Natural killer cell treated with Interleukin-12 subunit alpha and Interleukin-12 subunit beta and Interleukin-15 and Interleukin-18, amount 100 ng/mL, for 72 hours (primary cell): Measurements from ENCODE around the gene ERH. TPM values are rescaled to one million over a fixed set of nuclear protein-coding genes. Genes with fewer than 3 reads are reported as not detected.
"Not testable (repeated sequence)": the region's sequence is repeated elsewhere in the genome, so short reads cannot be mapped to it uniquely, and the experiment has no call there.

Source experiments
- ATAC-seq, 2 donors: fragments of 150-1000 bp; cut with Tn5 transposase in 1 of 2; sonication (Bioruptor Pico), chemical (Tn5 transposase) in 1 of 2; 2 replicates each; pipeline ENCODE4 v1.10.0; 2021
- DNase-seq: peaks from one replicate; pipeline ENCODE4 v3.0.0; 2022; ENCODE audit warnings: low spot score
- H3K27ac Mint-ChIP-seq, 2 donors: 1 replicate in 1 of 2; 2 replicates in 1 of 2; pipeline ENCODE4 v1.8.0; 2022; ENCODE audit warnings: mixed read lengths in 2 of 2, mild to moderate bottlenecking in 1 of 2, moderate library complexity in 1 of 2
- H3K27me3 Mint-ChIP-seq, 2 donors: 1 replicate in 1 of 2; 2 replicates in 1 of 2; pipeline ENCODE4 v1.8.0; 2022; ENCODE audit warnings: mixed read lengths in 2 of 2
- H3K36me3 Mint-ChIP-seq: one replicate; pipeline ENCODE4 v1.8.0; 2022; ENCODE audit warnings: mixed read lengths
- H3K4me1 Mint-ChIP-seq, 2 donors: 1 replicate in 1 of 2; 2 replicates in 1 of 2; pipeline ENCODE4 v1.8.0; 2022; ENCODE audit warnings: low read depth in 2 of 2, mixed read lengths in 2 of 2, mild to moderate bottlenecking in 1 of 2
- H3K4me3 Mint-ChIP-seq: one replicate; pipeline ENCODE4 v1.8.0; 2022; ENCODE audit warnings: mixed read lengths
- H3K9me3 Mint-ChIP-seq: 2 replicates; pipeline ENCODE4 v1.8.0; 2022; ENCODE audit warnings: mixed read lengths
- total RNA-seq, 2 donors: library from RNA; stranded (reverse); gene quantifications; one replicate each; pipeline ENCODE4 v1.2.3, GENCODE V29; 2022

The ERH gene
- 100 to 1,000 TPM; 227 to 233 TPM for total RNA-seq

DNA sequence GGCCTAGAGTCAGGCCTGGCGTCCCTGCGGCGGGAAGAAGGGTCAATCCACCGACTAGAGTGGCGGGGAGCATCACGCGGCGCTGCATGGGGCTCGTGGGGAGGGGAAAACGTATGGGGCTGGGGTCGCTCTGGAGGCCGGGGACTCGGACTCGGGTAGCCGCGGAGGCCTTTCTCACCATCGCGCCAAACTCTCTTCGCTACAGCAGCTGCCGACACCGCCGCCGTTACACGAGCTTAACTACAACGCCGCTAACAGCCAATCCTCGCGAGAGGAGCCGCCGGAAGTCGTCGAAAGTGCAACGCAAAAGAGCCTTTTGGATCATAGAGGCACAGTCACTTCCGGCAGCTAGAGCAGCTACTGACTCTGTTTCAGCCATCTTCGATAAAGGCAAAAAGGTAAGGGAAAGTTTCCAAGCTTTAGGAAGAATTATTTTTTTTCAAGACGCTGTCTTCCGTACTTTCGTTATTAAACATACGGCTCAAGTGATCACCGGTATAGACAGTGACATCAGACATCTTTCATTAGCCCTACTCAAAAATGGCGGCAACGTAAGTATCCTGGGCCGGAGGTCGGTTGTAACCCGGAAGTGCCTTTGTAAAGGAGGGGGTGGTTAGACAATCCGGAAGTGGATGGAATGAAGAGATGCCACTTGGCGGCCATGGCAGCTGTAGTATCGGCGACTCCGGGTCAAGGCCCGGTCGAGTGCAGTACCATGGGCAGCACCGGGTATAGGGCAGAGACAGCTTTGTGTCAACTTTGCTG, at the start of gene ERH, which contains the start of gene SLC39A9:
ERH (minus strand) TSS at position 247 of the 765 bp plus-strand sequence; CDS start at position 181, 66 bp downstream.
SLC39A9 (plus strand) TSS at position 640 of the 765 bp plus-strand sequence. CDS start 678 bp downstream, outside the sequence.
- H3K4me3 Mint-ChIP-seq, result peak within 1 kb of the TSS; percentile 93
- no peaks in the 10 kb centered on the region for H3K27me3 Mint-ChIP-seq
- peaks cover 25% of the 10 kb centered on the region for H3K36me3 Mint-ChIP-seq
- H3K4me1 Mint-ChIP-seq, result peaks cover 30 to 53% of the 10 kb centered on the region in 2 donors
- H3K9me3 Mint-ChIP-seq, result no peaks in the 10 kb centered on the region
- DNase-seq (peak; percentile 95), ATAC-seq (peak; percentile 94 to 95)
- peak within 1 kb of the TSS; percentile 99 to 100 for H3K27ac Mint-ChIP-seq

DNA sequence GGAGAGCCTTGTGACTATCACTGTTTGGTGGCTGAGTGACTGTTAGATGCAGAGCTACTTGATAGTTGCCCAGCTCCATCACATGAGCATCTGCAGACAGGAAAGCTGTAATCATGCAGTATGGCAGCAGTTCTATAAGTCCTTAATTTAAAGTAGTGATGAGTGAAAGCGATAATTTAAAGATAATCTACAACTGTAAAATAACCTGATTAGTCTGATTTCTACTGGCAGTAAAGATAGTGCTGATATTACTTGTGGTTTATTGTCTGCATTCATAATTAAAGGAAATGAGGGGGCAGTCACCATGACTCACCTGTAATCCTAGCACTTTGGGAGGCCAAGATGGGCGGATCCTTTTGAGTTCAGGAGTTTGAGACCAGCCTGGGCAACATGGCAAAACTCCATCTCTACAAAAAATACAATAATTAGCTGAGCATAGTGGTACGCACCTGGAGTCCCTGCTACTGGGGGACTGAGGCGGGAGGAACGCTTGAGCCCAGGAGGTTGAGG, 45.3 kb upstream of the ERH start:
- H3K36me3 Mint-ChIP-seq, result peaks cover 5% of the 10 kb centered on the region
- ATAC-seq (no peak), DNase-seq (no peak)
- no peak overlapping the region for H3K27ac Mint-ChIP-seq
- H3K4me1 Mint-ChIP-seq, result peaks cover 9 to 12% of the 10 kb centered on the region in 2 donors
- H3K9me3 Mint-ChIP-seq, result no peaks in the 10 kb centered on the region
- H3K27me3 Mint-ChIP-seq, result no peaks in the 10 kb centered on the region
- H3K4me3 Mint-ChIP-seq, result no peak overlapping the region

DNA sequence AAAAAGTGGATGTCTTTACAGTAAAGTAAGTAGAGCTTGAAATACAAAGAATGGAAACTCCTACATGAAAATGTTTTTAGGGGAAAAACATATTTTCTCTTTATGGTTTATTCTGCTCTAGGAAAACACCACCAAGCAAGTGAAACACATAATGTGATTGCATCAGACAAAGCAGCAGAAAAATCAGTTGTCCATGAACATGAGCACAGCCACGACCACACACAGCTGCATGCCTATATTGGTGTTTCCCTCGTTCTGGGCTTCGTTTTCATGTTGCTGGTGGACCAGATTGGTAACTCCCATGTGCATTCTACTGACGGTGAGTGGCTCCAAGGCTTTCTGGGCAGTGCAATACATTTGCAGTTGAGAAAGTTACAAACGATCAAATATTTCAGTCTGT, 43.8 kb upstream of the ERH start:
- H3K27me3 Mint-ChIP-seq, result no peaks in the 10 kb centered on the region
- no peaks in the 10 kb centered on the region for H3K9me3 Mint-ChIP-seq
- H3K4me3 Mint-ChIP-seq, result no peak overlapping the region
- ATAC-seq (no peak), DNase-seq (no peak)
- H3K36me3 Mint-ChIP-seq, result peaks cover 5% of the 10 kb centered on the region
- H3K4me1 Mint-ChIP-seq, result peaks cover 9 to 12% of the 10 kb centered on the region in 2 donors
- H3K27ac Mint-ChIP-seq, result peak overlapping the region in 1 of 2 donors; percentile 63

DNA sequence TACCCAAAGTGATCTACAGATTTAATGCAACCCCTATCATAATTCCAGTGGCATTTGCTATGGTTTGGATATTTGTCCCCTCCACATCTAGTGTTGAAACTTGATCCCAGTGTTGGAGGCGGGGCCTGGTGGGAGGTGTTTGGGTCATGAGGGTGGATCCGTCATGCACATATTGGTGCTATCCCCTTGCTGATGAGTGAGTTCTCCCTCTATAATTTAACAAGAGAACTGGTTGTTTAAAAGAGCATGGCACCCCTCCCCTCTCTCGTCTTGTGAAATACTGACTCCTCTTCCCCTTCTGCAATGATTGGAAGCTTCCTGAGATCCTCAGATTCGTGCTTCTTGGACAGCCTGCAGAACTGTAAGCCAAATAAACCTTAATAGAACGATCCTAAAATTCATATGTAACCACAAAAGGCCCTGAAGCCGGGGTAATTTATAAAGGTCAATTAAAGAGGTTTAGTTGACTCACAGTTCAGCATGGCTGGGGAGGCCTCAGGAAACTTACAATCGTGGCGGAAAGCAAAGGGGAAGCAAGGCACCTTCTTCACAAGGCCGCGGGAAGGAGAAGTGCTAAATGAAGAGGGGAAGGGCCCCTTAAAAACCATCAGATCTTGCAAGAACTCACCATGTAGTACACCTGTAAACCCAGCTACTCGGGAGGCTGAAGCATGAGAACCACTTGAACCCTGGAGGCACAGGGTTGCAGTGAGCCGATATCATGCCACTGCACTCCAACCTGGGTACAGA, 41.6 kb upstream of the ERH start:
- no peaks in the 10 kb centered on the region for H3K9me3 Mint-ChIP-seq
- H3K4me1 Mint-ChIP-seq, result peaks cover 11 to 15% of the 10 kb centered on the region in 2 donors
- H3K4me3 Mint-ChIP-seq, result no peak overlapping the region
- DNase-seq (no peak), ATAC-seq (no peak)
- H3K36me3 Mint-ChIP-seq, result peaks cover 5% of the 10 kb centered on the region
- H3K27ac Mint-ChIP-seq, result no peak overlapping the region
- H3K27me3 Mint-ChIP-seq, result no peaks in the 10 kb centered on the region

DNA sequence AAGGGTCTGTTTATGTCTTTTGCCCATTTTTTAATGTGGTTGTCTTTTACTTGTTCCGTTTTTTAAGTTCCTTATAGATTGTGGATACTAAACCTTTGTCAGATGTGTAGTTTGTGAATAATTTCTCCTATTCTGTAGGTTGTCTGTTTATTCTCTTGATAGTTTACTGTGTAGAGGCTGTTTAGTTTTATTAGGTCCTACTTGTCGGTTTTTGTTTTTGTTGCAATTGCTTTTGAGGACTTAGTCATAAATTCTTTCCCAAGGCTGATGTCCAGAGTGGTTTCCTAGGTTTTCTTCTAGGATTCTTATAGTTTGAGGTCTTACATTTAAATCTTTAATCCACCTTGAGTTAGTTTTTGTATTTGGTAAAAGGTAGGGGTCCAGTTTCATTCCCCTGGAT, 34.3 kb upstream of the ERH start:
- Mint-ChIP-seq H3K27me3 (no peaks in the 10 kb centered on the region), H3K9me3 (no peaks in the 10 kb centered on the region), H3K27ac (no peak overlapping the region), H3K4me3 (no peak overlapping the region), H3K4me1 (peaks cover 19 to 21% of the 10 kb centered on the region in 2 donors), H3K36me3 (peaks cover 6% of the 10 kb centered on the region)
- ATAC-seq, result no peak
- DNase-seq, result no peak

DNA sequence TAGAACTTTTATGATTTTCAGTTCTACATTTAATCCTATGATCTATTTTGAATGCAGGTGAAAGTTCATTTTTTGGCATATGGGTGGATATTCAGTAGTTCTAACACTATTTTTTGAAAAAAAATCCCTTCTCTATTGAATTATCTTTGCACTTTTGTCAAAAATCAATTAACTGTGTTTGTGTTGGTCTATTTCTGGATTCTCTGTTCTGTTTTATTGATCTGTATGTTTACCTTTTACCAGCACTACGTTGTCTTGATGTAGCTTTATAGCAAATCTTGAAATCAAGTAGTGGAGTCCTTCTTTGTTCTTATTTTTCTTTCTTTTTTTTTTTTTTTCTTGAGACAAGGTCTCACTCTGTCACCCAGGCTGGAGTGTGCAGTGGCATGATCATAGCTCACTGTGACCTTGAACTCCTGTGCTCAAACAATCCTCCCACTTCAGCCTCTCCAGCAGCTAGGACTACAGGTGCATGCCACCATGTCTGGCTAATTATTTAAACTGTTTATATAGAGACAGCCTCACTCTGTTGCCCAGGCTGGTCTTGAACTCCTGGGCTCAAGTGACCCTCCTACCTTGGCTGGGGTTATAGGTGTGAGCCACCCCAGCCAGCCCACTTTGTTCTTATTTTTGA, 32.3 kb upstream of the ERH start:
- H3K27me3 Mint-ChIP-seq, result no peaks in the 10 kb centered on the region
- H3K27ac Mint-ChIP-seq, result no peak overlapping the region
- DNase-seq, result no peak
- no peak for ATAC-seq
- peaks cover 17 to 21% of the 10 kb centered on the region in 2 donors for H3K4me1 Mint-ChIP-seq
- H3K9me3 Mint-ChIP-seq, result no peaks in the 10 kb centered on the region
- peaks cover 10% of the 10 kb centered on the region for H3K36me3 Mint-ChIP-seq
- no peak overlapping the region for H3K4me3 Mint-ChIP-seq

DNA sequence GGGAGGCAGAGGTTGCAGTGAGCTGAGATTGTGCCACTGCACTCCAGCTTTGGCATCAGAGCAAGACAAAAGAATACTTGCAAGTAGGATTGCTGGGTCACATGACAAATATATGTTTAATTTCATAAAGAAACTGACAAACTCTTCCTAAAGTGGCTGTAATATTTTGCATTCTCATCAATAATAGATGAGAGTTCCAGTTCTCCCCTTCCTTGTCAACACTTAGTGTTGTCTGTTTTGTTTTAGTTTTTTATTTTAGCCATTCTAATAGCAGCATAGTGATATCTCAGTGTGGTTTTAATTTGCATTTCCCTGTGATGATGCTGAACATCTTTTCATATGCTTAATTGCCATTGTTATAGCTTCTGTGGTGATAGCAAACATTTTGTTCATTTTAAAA, 31.5 kb upstream of the ERH start:
- H3K27ac Mint-ChIP-seq, result no peak overlapping the region
- no peak for DNase-seq

DNA sequence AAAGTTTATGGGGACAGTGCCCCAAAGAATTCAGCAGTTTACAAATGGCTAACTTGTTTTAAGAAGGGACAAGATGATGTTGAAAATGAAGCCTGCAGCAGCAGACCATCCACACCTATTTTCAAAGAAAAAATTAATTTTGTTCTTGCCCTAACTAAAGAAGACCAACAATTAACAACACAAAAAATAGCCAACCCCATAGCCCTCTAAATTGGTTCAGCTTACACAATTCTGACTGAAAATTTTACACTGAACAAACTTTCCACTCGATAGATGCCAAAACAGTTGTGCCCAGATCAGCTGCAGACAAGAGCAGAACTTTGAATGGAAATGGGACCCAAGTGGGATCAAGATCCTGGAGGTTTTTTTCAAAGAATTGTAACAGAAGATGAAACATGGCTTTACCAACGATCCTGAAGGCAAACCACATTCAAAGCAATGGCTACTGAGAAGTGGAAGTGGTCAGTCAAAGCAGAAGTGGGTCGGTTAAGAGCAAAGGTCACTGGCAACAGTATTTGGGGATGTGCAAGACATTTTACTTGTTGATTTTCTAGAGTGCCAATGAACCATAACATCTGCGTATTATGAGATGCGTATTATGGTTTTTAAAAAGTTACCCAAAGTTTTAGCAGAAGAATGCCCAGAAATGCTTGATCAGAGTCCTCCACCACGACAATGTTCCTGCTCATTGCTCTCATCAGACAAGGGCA, 30.3 kb upstream of the ERH start:
- H3K27ac Mint-ChIP-seq, result no peak overlapping the region
- H3K4me1 Mint-ChIP-seq, result peaks cover 11 to 14% of the 10 kb centered on the region in 2 donors
- peaks cover 15% of the 10 kb centered on the region for H3K36me3 Mint-ChIP-seq
- no peak overlapping the region for H3K4me3 Mint-ChIP-seq
- no peaks in the 10 kb centered on the region for H3K27me3 Mint-ChIP-seq
- no peaks in the 10 kb centered on the region for H3K9me3 Mint-ChIP-seq
- no peak for DNase-seq
- ATAC-seq, result no peak

More for the DNA sequence above, 31.5 kb upstream of the ERH start:
- Mint-ChIP-seq H3K36me3 (peaks cover 15% of the 10 kb centered on the region), H3K4me3 (no peak overlapping the region), H3K4me1 (peaks cover 14% of the 10 kb centered on the region in 2 donors), H3K9me3 (no peaks in the 10 kb centered on the region), H3K27me3 (no peaks in the 10 kb centered on the region)
- no peak for ATAC-seq

DNA sequence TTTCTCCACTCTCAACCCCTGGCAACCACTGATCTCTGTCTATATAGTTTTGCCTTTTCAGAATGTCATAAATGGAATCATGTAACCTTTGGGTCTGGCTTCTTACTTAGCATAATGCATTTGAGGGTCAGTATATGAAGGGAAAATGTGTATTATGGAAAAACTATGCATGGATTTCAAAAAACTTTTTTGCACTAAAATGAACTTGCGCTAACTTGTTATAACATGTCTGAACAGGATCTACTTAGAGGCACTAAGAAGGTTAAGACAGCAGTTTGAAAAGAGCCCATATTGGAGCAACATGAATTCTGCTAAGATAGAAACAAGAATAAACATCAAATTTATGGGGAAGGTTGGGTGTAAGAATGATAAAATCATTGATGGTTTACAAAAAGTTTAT, 29.5 kb upstream of the ERH start:
- H3K36me3 Mint-ChIP-seq, result peaks cover 15% of the 10 kb centered on the region
- no peaks in the 10 kb centered on the region for H3K27me3 Mint-ChIP-seq
- ATAC-seq (no peak), DNase-seq (no peak)
- peaks cover 11 to 14% of the 10 kb centered on the region in 2 donors for H3K4me1 Mint-ChIP-seq
- no peaks in the 10 kb centered on the region for H3K9me3 Mint-ChIP-seq
- no peak overlapping the region for H3K4me3 Mint-ChIP-seq
- no peak overlapping the region for H3K27ac Mint-ChIP-seq

DNA sequence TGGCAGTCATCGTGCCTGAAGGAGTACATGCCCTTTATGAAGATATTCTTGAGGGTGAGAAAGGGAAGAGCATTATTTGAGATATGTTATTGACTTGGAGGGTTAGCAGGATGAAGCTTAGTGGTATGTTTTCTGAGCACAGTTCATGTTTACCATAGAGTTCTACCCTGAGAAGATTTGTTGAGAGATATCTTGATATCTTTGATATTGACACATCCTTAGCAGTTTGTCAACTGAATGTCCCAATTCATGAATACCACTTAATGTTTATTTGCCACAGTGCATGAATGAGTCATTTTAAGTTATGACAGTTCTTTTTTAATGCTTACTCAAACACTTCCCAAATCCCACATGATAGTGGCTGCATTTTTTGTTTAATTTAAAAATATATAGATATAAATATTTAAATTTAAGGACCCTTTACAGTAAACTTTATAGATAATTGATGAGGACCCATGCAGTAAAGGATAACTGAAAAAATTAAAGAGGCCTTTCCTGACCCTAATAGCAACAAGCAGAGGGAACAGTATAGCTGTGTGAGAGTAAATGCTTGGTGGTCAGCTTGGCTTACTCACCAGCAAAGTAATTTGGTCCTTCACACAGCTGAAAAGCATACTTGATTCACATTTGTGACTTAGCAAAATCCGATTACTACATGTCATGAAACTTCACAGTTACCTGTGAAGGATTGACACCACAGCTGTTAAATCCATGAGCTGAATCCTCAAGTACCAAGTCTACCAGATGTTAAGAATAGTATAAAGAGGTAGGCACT, 26.2 kb upstream of the ERH start:
- ATAC-seq (no peak), DNase-seq (no peak)
- no peaks in the 10 kb centered on the region for H3K9me3 Mint-ChIP-seq
- H3K27ac Mint-ChIP-seq, result no peak overlapping the region
- H3K4me1 Mint-ChIP-seq, result peaks cover 22 to 28% of the 10 kb centered on the region in 2 donors
- no peaks in the 10 kb centered on the region for H3K27me3 Mint-ChIP-seq
- H3K36me3 Mint-ChIP-seq, result peaks cover 15% of the 10 kb centered on the region
- H3K4me3 Mint-ChIP-seq, result no peak overlapping the region

DNA sequence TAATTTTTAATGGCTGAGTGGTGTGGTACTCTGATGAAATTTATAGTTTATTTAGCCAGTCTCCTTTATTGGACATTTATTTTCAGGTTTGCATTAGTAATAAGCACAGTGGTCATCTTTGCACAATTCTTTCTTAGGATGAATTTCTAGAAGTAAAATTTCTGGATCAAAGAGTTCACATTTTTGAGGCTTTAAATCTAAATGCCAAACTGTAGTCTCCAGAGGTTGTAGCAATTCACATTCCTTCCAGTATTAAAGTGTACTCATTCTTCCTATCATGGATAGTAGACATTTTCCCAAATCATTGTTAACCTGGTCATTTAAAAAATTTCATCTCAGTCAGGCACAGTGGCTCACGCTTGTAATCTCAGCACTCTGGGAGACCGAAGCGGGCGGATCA, 25.2 kb upstream of the ERH start:
- H3K27me3 Mint-ChIP-seq, result no peaks in the 10 kb centered on the region
- ATAC-seq (no peak), DNase-seq (no peak)
- H3K4me3 Mint-ChIP-seq, result no peak overlapping the region
- H3K36me3 Mint-ChIP-seq, result peaks cover 15% of the 10 kb centered on the region
- no peak overlapping the region for H3K27ac Mint-ChIP-seq
- H3K9me3 Mint-ChIP-seq, result no peaks in the 10 kb centered on the region
- peaks cover 32 to 33% of the 10 kb centered on the region in 2 donors for H3K4me1 Mint-ChIP-seq

DNA sequence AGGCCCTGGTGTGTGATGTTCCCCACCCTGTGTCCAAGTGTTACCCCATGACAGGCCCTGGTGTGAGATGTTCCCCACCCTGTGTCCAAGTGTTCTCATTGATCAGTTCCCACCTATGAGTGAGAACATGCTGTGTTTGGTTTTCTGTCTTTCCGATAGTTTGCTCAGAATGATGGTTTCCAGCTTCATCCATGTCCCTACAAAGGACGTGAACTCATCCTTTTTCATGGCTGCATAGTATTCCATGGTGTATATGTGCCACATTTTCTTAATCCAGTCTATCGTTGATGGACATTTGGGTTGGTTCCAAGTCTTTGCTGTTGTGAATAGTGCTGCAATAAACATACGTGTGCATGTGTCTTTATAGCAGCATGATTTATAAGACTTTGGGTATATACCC, 18.0 kb upstream of the ERH start:
- Mint-ChIP-seq H3K36me3 (peaks cover 11% of the 10 kb centered on the region), H3K4me1 (peaks cover 42 to 44% of the 10 kb centered on the region in 2 donors)
- H3K27ac Mint-ChIP-seq, H3K27me3 Mint-ChIP-seq, ATAC-seq, DNase-seq, H3K4me3 Mint-ChIP-seq, H3K9me3 Mint-ChIP-seq: not testable (repeated sequence)
